HepG2 (cell line): ENCODE data around the gene PIKFYVE. TPM values are rescaled to one million over a fixed set of nuclear protein-coding genes. Genes with fewer than 3 reads are reported as not detected.

Source experiments
- ARID2 ChIP-seq: sonication (generic); formaldehyde crosslinking; IDR thresholded peaks from 2 replicates; pipeline ENCODE4 v1.8.1; 2022; ENCODE audit warnings: mild to moderate bottlenecking, missing genetic modification reagents, borderline replicate concordance
- ARNT2 ChIP-seq: sonication (generic); formaldehyde crosslinking; IDR thresholded peaks from 2 replicates; pipeline ENCODE4 v1.8.0; 2022; ENCODE audit warnings: mild to moderate bottlenecking, low read depth, missing genetic modification reagents, moderate library complexity
- ATF4 ChIP-seq, 2 experiments: fragments of 450-650 bp in 1 of 2; sonication (generic) in 1 of 2; formaldehyde crosslinking; IDR thresholded peaks; 2 replicates each; pipeline versions ENCODE4 v1.5.0 to v1.8.0; 2020 to 2022; ENCODE audit warnings: mild to moderate bottlenecking in 1 of 2, missing genetic modification reagents in 1 of 2
- ATF7 ChIP-seq, 2 experiments: fragments of 450-650 bp in 1 of 2; sonication (generic) in 1 of 2; formaldehyde crosslinking in 1 of 2; IDR thresholded peaks; 2 replicates each; pipeline versions ENCODE4 v1.4.0 to v1.6.1; 2016 to 2020; ENCODE audit warnings: antibody characterized with exemption in 1 of 2, mild to moderate bottlenecking in 1 of 2, missing genetic modification reagents in 1 of 2
- CCAR2 ChIP-seq: fragments of 200-400 bp; formaldehyde crosslinking; optimal IDR thresholded peaks from 2 replicates; pipeline ENCODE3; 2018; ENCODE audit warnings: low read depth, mild to moderate bottlenecking, low read length, moderate library complexity
- CEBPB ChIP-seq: IDR thresholded peaks from 2 replicates; pipeline ENCODE4 v1.6.1; 2011; ENCODE audit warnings: low read depth, low read length, improper control_type of control experiment, borderline replicate concordance
- GATAD2A ChIP-seq: IDR thresholded peaks from 2 replicates; pipeline ENCODE4 v1.6.1; 2016
- MAFF ChIP-seq: IDR thresholded peaks from 2 replicates; pipeline ENCODE4 v1.6.1; 2011; ENCODE audit warnings: low read depth, low read length, improper control_type of control experiment
- MAFK ChIP-seq, 2 experiments: IDR thresholded peaks in 1 of 2; conservative IDR thresholded peaks in 1 of 2; 2 replicates each; pipeline ENCODE4 v1.6.1; 2011; ENCODE audit warnings: improper control_type of control experiment in 2 of 2, low read length in 2 of 2
- MBNL3 ChIP-seq: fragments of 250-450 bp; sonication (Bioruptor Pico); conservative IDR thresholded peaks from 2 replicates; pipeline ENCODE4 v1.8.0; 2022; ENCODE audit warnings: mild to moderate bottlenecking, inconsistent platforms
- MXD3 ChIP-seq: IDR thresholded peaks from 2 replicates; pipeline ENCODE4 v1.6.1; 2016; ENCODE audit warnings: mild to moderate bottlenecking, missing biosample characterization, missing genetic modification reagents
- NFE2L2 ChIP-seq: fragments of 150-350 bp; IDR thresholded peaks from 2 replicates; pipeline ENCODE4 v1.6.1; 2014; ENCODE audit warnings: low read length
- NFYC ChIP-seq: IDR thresholded peaks from 2 replicates; pipeline ENCODE4 v1.6.1; 2016; ENCODE audit warnings: missing genetic modification reagents, missing compliant biosample characterization
- RAD21 ChIP-seq: fragments of 450-650 bp; formaldehyde crosslinking; IDR thresholded peaks from 2 replicates; pipeline ENCODE4 v1.5.0; 2020; ENCODE audit warnings: mild to moderate bottlenecking
- SAP130 ChIP-seq: IDR thresholded peaks from 2 replicates; pipeline ENCODE4 v1.6.1; 2016; ENCODE audit warnings: low read depth
- TBX2 ChIP-seq: sonication (generic); formaldehyde crosslinking; IDR thresholded peaks from 2 replicates; pipeline ENCODE4 v1.5.0; 2020; ENCODE audit warnings: missing genetic modification reagents, mild to moderate bottlenecking, borderline replicate concordance
- TEAD2 ChIP-seq: sonication (generic); formaldehyde crosslinking; IDR thresholded peaks from 2 replicates; pipeline ENCODE4 v1.9.0; 2021; ENCODE audit warnings: missing genetic modification reagents
- ZBTB4 ChIP-seq: sonication (generic); formaldehyde crosslinking; IDR thresholded peaks from 2 replicates; pipeline ENCODE4 v1.4.0; 2020; ENCODE audit warnings: missing genetic modification reagents, mild to moderate bottlenecking, borderline replicate concordance
- ZNF136 ChIP-seq: sonication (generic); formaldehyde crosslinking; IDR thresholded peaks from 2 replicates; pipeline ENCODE4 v1.8.1; 2022; ENCODE audit warnings: low read depth, mild to moderate bottlenecking, moderate library complexity, missing genetic modification reagents
- ZNF264 ChIP-seq: sonication (generic); formaldehyde crosslinking; IDR thresholded peaks from 2 replicates; pipeline ENCODE4 v1.4.0; 2020; ENCODE audit warnings: missing genetic modification reagents
- ZNF816 ChIP-seq: sonication (generic); formaldehyde crosslinking; IDR thresholded peaks from 2 replicates; pipeline ENCODE4 v1.8.0; 2022; ENCODE audit warnings: missing genetic modification reagents, mild to moderate bottlenecking, borderline replicate concordance
- ZNF839 ChIP-seq: sonication (generic); formaldehyde crosslinking; IDR thresholded peaks from 2 replicates; pipeline ENCODE4 v1.4.0; 2020; ENCODE audit warnings: missing genetic modification reagents, mild to moderate bottlenecking, borderline replicate concordance
- ZSCAN5A ChIP-seq: sonication (generic); formaldehyde crosslinking; IDR thresholded peaks from 2 replicates; pipeline ENCODE4 v1.8.0; 2022; ENCODE audit warnings: mild to moderate bottlenecking, missing genetic modification reagents, borderline replicate concordance
- polyA plus RNA-seq, 8 experiments: library from polyadenylated mRNA; depleted of rRNA in 3 of 8; stranded (reverse) in 7 of 8; unstranded in 1 of 8; fragments of >200 nt; fragmentation: Illumina TruSeq in 4 of 8; extraction: Trizol in 4 of 8; gene quantifications; 2 replicates each; pipeline versions ENCODE4 v1.2.1 to v1.2.3, GENCODE V29; 2011 to 2016; ENCODE audit warnings: low read depth in 4 of 8, missing spikeins in 1 of 8, mixed read lengths in 1 of 8; ENCODE audit not compliant: insufficient read depth in 1 of 8
- total RNA-seq, 5 experiments: library from RNA; depleted of rRNA; stranded (reverse); fragments of >200 nt; fragmentation: Illumina TruSeq; extraction: Trizol; gene quantifications; 2 replicates each; pipeline ENCODE4 v1.2.3, GENCODE V29; 2016; ENCODE audit warnings: low read depth in 1 of 5

The PIKFYVE gene
- total and polyA plus RNA-seq, 2 of the 13 experiments (the other 11 are each of a cell fraction or from before 2014, with no cell fraction given), result 20.2 to 21.7 TPM

GRCh38 chr2:208252716-208253492 is 13.2 kb upstream of the PIKFYVE start (continued):
- TF ChIP-seq ZSCAN5A (CRISPR knock-in tag) (0 out of 2 replicates have a peak, but pooled peaks have one; percentile 17), SAP130 (CRISPR knock-in tag) (peak; percentile 43; the same call in 1 of the 2 replicates), TEAD2 (CRISPR knock-in tag) (no peak), TBX2 (CRISPR knock-in tag) (no peak), CCAR2 (no peak), ZNF839 (CRISPR knock-in tag) (no peak), MXD3 (CRISPR knock-in tag) (no peak), NFE2L2 (peak; percentile 93), CEBPB (peak; percentile 92), NFYC (CRISPR knock-in tag) (no peak), ATF7 (IDR thresholded peaks at IDR 0.05) (peak; percentile 77), ATF7 (CRISPR knock-in tag; IDR thresholded peaks at IDR 0.05) (no peak), ZNF816 (CRISPR knock-in tag) (0 out of 2 replicates have a peak, but pooled peaks have one; percentile 1), MBNL3 (CRISPR knock-in tag) (no peak), ZNF136 (CRISPR knock-in tag) (no peak), ATF4 (CRISPR knock-in tag; IDR thresholded peaks at IDR 0.05) (peak; percentile 80 to 93), ZNF264 (CRISPR knock-in tag) (no peak), ARNT2 (CRISPR knock-in tag) (no peak), MAFK (conservative IDR thresholded peaks at IDR 0.05 in 1 of 2, IDR thresholded peaks at IDR 0.05 in 1 of 2; ENCODE audit: low read length in 2 of 2) (peak; percentile 52 to 60), RAD21 (no peak), GATAD2A (0 out of 2 replicates have a peak, but pooled peaks have one; percentile 10), ARID2 (CRISPR knock-in tag) (0 out of 2 replicates have a peak, but pooled peaks have one; percentile 48), ZBTB4 (CRISPR knock-in tag) (no peak), MAFF (peak; percentile 52)
